ENCODE data around the gene FHOD3.
A peak's percentile ranks its signal among the peaks of the same experiment; 100 is the strongest.

The FHOD3 gene

GRCh38 chr18:36365836-36366775 is 68.6 kb downstream of the FHOD3 start:
- Mint-ChIP-seq H3K4me3 (no peak overlapping the region), H3K36me3 (ENCODE audit: low read depth) (peaks cover 35% of the 10 kb centered on the region), H3K9me3 (peaks cover 32% of the 10 kb centered on the region), H3K27ac (no peak overlapping the region), H3K27me3 (ENCODE audit: low read depth, poor library complexity) (no peaks in the 10 kb centered on the region), H3K4me1 (peaks cover 22% of the 10 kb centered on the region)
- DNase-seq = no peak
- TF ChIP-seq CTCF (IDR thresholded peaks at IDR 0.05) = no peak

- H3K27ac Mint-ChIP-seq = no peak overlapping the region
- DNase-seq = peak; percentile 20
- no peak overlapping the region for H3K4me3 Mint-ChIP-seq
- peaks cover 22% of the 10 kb centered on the region for H3K4me1 Mint-ChIP-seq
- TF ChIP-seq CTCF (IDR thresholded peaks at IDR 0.05) = no peak
- peaks cover 35% of the 10 kb centered on the region for H3K9me3 Mint-ChIP-seq
- H3K27me3 Mint-ChIP-seq (ENCODE audit: low read depth, poor library complexity) = no peaks in the 10 kb centered on the region
- H3K36me3 Mint-ChIP-seq (ENCODE audit: low read depth) = peaks cover 39% of the 10 kb centered on the region
Measured at GRCh38 chr18:36366994-36367839, 69.7 kb downstream of the FHOD3 start.

GRCh38 chr18:36368889-36369288 is 71.4 kb downstream of the FHOD3 start:
- Mint-ChIP-seq H3K4me1 (peaks cover 28% of the 10 kb centered on the region), H3K4me3 (no peak overlapping the region), H3K27me3 (ENCODE audit: low read depth, poor library complexity) (peaks cover 4% of the 10 kb centered on the region), H3K27ac (no peak overlapping the region), H3K36me3 (ENCODE audit: low read depth) (peaks cover 33% of the 10 kb centered on the region), H3K9me3 (peaks cover 20% of the 10 kb centered on the region)
- no peak for DNase-seq
- TF ChIP-seq CTCF (IDR thresholded peaks at IDR 0.05) = no peak

- no peak for DNase-seq
- Mint-ChIP-seq H3K36me3 (ENCODE audit: low read depth) (peaks cover 28% of the 10 kb centered on the region), H3K4me3 (no peak overlapping the region), H3K4me1 (peaks cover 39% of the 10 kb centered on the region), H3K27me3 (ENCODE audit: low read depth, poor library complexity) (peaks cover 4% of the 10 kb centered on the region), H3K27ac (no peak overlapping the region), H3K9me3 (peaks cover 16% of the 10 kb centered on the region)
- TF ChIP-seq CTCF (IDR thresholded peaks at IDR 0.05) = no peak
Measured at GRCh38 chr18:36372903-36373311, 75.4 kb downstream of the FHOD3 start.

GRCh38 chr18:36374262-36374661 is 76.7 kb downstream of the FHOD3 start:
- Mint-ChIP-seq H3K4me1 (peaks cover 45% of the 10 kb centered on the region), H3K9me3 (peaks cover 16% of the 10 kb centered on the region), H3K27me3 (ENCODE audit: low read depth, poor library complexity) (peaks cover 4% of the 10 kb centered on the region), H3K4me3 (no peak overlapping the region), H3K36me3 (ENCODE audit: low read depth) (peaks cover 28% of the 10 kb centered on the region), H3K27ac (no peak overlapping the region)
- DNase-seq = no peak
- no peak for TF ChIP-seq CTCF (IDR thresholded peaks at IDR 0.05)

Measured in nephron progenitor cell (in vitro differentiated cells).